ENCODE data around the gene CBFA2T3. TPM values are rescaled to one million over a fixed set of nuclear protein-coding genes. Genes with fewer than 3 reads are reported as not detected.

Gene CBFA2T3
- total and polyA plus RNA-seq, 4 donors = 4.7 to 11.8 (median 6.6) TPM

DNA sequence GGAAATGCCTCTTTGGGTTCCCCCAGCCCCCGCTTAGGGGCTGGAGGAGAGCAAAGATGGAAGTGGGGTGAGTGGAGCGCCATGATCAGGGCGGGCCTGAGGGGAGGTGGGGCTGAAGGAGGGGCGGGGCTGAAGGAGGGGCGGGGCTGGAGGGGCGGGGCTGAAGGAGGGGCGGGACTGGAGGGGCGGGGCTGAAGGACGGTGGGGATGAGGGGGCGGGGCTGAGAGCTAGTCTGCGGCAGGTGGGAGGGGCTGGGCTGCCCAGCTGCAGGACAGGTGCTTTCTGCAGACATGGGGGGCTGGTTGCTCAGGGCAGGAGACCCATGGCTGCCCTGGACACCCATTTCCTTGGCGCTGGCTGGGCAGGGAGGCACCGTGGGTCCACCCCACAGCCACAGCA, 71.4 kb downstream of the CBFA2T3 start:
- peaks cover 0 to 16% (median 7%) of the 10 kb centered on the region in 5 donors for H3K4me1 ChIP-seq (ENCODE audit: control insufficient read depth in 5 of 5, insufficient read depth in 5 of 5, low read length in 5 of 5)
- H3K4me3 ChIP-seq = no peak overlapping the region
- no peak overlapping the region for H3K9ac ChIP-seq (ENCODE audit: insufficient read depth in 1 of 2, low read length in 2 of 2)
- ATAC-seq (ENCODE audit: insufficient read depth, low FRiP score) = no peak
- H3K36me3 ChIP-seq (ENCODE audit: control insufficient read depth in 4 of 4, insufficient read depth in 4 of 4, low read length in 4 of 4) = peaks cover 0 to 3% (median 0%) of the 10 kb centered on the region in 4 donors
- DNase-seq = no peak
- no peaks in the 10 kb centered on the region for H3K9me3 ChIP-seq (ENCODE audit: control insufficient read depth in 4 of 4, insufficient read depth in 3 of 4, low read length in 3 of 4)
- no peaks in the 10 kb centered on the region for H3K27me3 ChIP-seq (ENCODE audit: control insufficient read depth in 3 of 3, insufficient read depth in 3 of 3, low read length in 2 of 3)
- no peak overlapping the region for H3K27ac ChIP-seq (ENCODE audit: low read depth in 1 of 2, low read length in 1 of 2)
- TF ChIP-seq, protein P1, sequence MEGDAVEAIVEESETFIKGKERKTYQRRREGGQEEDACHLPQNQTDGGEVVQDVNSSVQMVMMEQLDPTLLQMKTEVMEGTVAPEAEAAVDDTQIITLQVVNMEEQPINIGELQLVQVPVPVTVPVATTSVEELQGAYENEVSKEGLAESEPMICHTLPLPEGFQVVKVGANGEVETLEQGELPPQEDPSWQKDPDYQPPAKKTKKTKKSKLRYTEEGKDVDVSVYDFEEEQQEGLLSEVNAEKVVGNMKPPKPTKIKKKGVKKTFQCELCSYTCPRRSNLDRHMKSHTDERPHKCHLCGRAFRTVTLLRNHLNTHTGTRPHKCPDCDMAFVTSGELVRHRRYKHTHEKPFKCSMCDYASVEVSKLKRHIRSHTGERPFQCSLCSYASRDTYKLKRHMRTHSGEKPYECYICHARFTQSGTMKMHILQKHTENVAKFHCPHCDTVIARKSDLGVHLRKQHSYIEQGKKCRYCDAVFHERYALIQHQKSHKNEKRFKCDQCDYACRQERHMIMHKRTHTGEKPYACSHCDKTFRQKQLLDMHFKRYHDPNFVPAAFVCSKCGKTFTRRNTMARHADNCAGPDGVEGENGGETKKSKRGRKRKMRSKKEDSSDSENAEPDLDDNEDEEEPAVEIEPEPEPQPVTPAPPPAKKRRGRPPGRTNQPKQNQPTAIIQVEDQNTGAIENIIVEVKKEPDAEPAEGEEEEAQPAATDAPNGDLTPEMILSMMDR (IDR thresholded peaks at IDR 0.05; ENCODE audit: control extremely low read depth, extremely low read depth) = no peak
- WGBS, 2 donors = 53 to 84% methylated on average over 6 to 13 of the region's 13 CpGs

DNA sequence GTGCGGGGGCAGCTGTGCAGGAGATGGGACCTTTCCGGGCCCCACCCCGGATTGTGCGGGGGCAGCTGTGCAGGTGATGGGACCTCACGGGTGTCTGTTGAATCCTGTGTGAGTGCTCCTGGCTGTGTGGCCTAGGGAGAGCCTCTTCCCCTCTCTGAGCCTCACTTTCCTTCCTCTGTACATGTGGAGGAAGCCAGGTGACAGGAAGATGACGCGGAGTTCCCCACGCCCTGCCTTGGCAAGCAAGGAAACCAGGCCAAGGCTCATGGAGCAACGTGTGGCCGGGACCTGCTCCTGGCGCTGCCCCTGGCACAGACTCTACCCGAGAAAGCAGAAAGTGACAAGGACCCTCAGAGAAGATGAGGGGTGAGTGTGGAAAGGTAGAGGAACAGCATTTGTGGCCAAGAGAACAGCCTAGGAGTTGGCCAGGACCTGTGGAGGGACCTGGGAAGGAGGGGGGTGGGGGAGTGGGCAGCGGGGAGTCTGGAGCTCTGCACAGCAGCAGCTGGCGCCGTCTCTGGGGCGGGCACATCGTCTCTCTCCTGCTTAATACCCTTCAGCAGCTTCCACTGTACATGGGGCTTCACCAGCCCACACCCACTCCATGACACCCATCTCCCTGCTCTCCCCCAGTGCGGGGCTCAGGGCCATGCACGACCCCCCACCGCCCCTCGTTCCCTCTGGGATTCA, 72.2 kb downstream of the CBFA2T3 start:
- DNase-seq (no peak), ATAC-seq (ENCODE audit: insufficient read depth, low FRiP score) (no peak)
- Histone ChIP-seq H3K36me3 (ENCODE audit: control insufficient read depth in 4 of 4, insufficient read depth in 4 of 4, low read length in 4 of 4) (peaks cover 0 to 3% (median 0%) of the 10 kb centered on the region in 4 donors), H3K9ac (ENCODE audit: insufficient read depth in 1 of 2, low read length in 2 of 2) (no peak overlapping the region), H3K4me3 (no peak overlapping the region), H3K27me3 (ENCODE audit: control insufficient read depth in 3 of 3, insufficient read depth in 3 of 3, low read length in 2 of 3) (no peaks in the 10 kb centered on the region), H3K27ac (ENCODE audit: low read depth in 1 of 2, low read length in 1 of 2) (no peak overlapping the region), H3K4me1 (ENCODE audit: control insufficient read depth in 5 of 5, insufficient read depth in 5 of 5, low read length in 5 of 5) (peaks cover 0 to 21% (median 6%) of the 10 kb centered on the region in 5 donors), H3K9me3 (ENCODE audit: control insufficient read depth in 4 of 4, insufficient read depth in 3 of 4, low read length in 3 of 4) (no peaks in the 10 kb centered on the region)
- TF ChIP-seq, protein P1 (IDR thresholded peaks at IDR 0.05; ENCODE audit: control extremely low read depth, extremely low read depth) = no peak
- WGBS, 2 donors = 77 to 81% methylated on average over 20 to 21 of the region's 21 CpGs

DNA sequence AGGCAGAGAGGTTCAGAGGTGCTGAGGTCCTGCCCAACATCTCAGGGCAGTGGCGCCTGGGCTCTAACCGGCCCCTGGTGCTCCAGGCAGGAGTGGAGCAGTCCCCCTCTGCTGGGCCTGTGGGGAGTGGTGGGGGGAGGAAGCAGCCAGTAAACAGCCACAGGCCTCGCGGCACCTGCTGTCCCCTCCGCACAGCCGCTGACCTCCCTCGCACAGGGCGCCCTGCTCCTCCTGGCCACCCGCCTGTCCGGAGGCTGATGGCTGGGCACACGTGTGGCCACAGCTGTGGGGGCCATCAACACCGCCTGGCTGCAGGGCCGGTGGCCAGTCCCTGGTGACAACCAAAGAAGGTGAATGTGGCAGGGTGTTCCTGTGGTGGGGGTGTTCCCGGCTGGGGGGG, 73.7 kb downstream of the CBFA2T3 start:
- H3K9ac ChIP-seq (ENCODE audit: insufficient read depth in 1 of 2, low read length in 2 of 2) = no peak overlapping the region
- WGBS, 2 donors = 67 to 79% methylated on average over 11 to 14 of the region's 14 CpGs
- ATAC-seq (ENCODE audit: insufficient read depth, low FRiP score) = no peak
- H3K9me3 ChIP-seq (ENCODE audit: control insufficient read depth in 4 of 4, insufficient read depth in 3 of 4, low read length in 3 of 4) = no peaks in the 10 kb centered on the region
- no peak for DNase-seq
- TF ChIP-seq, protein P1 (IDR thresholded peaks at IDR 0.05; ENCODE audit: control extremely low read depth, extremely low read depth) = no peak
- no peak overlapping the region for H3K4me3 ChIP-seq
- H3K27me3 ChIP-seq (ENCODE audit: control insufficient read depth in 3 of 3, insufficient read depth in 3 of 3, low read length in 2 of 3) = no peaks in the 10 kb centered on the region
- H3K36me3 ChIP-seq (ENCODE audit: control insufficient read depth in 4 of 4, insufficient read depth in 4 of 4, low read length in 4 of 4) = peaks cover 0 to 3% (median 0%) of the 10 kb centered on the region in 4 donors
- no peak overlapping the region for H3K27ac ChIP-seq (ENCODE audit: low read depth in 1 of 2, low read length in 1 of 2)
- peaks cover 0 to 27% (median 6%) of the 10 kb centered on the region in 5 donors for H3K4me1 ChIP-seq (ENCODE audit: control insufficient read depth in 5 of 5, insufficient read depth in 5 of 5, low read length in 5 of 5)
